Globus pallidus (tissue), 1 donor: ENCODE data around the gene SEC24A.
"Not testable (repeated sequence)": the region's sequence is repeated elsewhere in the genome, so short reads cannot be mapped to it uniquely, and the experiment has no call there.

Experiments used
- DNase-seq: peaks from one replicate; pipeline ENCODE4 v3.0.0-alpha.2; 2015; ENCODE audit warnings: low spot score

Gene SEC24A

DNA sequence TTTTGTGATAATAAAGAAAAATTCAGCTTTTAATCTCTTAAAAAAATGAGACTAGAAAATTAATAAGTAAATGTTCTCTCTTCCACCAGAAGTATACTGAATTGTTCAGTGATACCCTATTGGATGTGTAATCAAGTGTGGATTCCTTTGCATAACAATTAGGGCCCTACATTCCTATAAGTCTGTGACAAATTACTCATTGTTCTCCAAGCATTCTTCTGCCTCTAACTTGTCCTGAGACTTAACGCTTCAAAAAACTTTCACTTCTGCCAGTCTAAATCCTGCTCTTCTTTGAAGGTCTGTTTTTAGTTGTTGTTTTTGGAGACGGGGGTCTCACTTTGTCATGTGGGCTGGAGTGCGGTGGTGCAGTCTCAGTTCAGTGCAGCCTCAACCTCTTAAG is 100.8 kb downstream of the SEC24A start:
- no peak for DNase-seq

DNA sequence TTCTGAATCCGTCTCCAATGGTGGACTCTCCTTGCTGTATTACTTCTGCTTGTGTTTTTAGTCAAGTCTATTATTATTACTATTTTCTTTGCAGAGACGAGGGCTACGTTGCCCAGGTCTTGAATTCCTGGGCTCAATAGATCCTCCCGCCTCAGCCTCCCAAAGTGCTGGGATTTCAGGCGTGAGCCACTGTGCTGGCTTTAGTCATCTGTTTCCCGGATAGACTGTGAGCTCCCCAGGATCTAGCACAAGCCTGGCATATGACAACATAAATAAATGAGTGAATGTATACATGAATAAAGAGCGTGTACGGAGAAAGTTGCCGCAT is 109.6 kb downstream of the SEC24A start:
- no peak for DNase-seq

DNA sequence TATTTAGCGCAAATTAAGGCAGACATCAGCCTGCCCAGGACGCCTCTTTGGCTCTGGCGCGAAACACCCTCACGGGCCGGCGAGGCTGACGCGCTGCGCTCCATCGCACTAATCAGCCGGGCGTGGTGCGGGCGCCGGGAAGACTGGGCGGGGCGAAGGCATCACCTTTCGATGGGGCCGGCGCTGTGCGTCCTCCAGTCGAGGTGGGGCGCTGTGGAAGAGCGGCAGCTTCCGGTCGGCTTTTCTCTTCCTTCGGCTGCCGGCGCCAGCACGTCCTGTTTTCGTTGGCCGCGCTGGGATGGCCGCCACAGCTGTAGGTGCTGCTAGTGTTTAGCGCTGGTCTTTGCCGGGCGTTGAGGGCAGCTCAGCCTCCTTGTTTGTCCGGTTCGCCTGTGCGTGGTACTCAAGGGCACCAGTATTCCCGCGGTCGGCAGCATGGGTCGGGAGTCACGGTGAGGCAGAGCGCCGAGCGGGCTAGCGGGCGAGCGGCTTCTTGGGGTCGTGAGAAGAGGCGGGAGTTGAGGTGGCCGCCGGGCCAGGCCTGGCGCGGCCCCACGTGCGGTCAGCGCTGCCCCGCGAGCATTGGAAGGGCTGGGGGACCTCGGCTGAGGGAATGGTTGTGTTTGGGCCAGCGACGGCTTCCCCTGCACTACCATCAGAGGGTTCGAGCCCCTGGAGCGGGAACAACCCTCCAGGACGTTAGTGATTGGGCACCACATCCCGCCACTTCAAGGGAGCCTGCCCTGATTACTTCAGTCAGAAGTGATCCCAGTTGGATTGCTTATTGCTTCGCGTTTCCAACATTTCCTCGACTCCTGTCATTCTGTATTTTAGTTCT is 110.1 kb downstream of the SEC24A start, which contains the start of gene DDX46:
DDX46 (plus strand) TSS at position 276 of the 838 bp plus-strand sequence; CDS start at position 436, 160 bp downstream.
- peak; percentile 88 for DNase-seq

DNA sequence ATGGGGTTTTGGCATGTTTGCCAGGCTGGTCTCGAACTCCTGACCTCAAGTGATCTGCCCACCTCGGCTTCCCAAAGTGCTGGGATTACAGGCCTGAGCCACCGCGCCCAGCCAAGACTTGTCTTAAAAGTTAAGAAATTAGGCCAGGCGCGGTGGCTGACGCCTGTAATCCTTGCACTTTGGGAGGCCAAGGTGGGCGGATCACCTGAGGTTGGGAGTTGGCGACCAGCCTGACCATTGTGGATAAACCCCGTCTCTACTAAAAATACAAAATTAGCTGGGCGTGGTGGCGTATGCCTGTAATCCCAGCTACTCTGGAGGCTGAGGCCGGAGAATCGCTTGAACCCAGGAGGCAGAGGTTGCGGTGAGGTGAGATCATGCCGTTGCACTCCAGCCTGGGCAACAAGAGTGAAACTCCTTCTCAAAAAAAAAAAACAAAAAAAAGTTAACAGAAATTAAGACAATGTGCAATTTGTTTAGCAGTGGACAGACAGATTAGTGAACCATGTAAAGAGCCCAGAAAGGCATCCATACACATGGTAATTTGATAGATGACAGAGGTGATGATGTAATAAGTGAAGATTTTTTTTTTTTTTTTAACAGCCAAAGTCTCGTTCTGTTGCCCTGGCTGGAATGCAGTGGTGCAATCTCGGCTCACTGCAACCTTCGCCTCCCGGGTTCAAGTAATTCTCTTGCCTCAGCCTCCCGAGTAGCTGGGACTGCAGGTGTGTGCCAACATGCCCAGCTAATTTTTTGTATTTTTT is 119.1 kb downstream of the SEC24A start:
- DNase-seq = not testable (repeated sequence)

DNA sequence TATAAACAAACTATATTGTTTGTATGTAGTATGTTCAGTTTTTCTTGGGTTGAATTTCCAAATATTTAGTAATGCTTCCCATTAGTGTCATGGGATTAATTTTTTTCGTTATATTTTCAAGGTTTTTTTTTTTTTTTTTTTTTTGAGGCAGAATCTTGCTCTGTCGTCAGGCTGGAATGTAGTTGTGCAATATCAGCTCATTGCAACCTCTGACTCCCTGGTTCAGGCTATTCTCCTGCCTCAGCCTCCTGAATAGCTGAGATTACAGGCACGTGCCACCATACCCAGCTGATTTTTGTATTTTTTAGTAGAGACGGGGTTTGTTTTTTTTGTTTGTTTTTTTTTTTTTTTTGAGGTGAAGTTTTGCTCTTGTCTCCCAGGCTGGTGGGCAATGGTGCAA is 120.6 kb downstream of the SEC24A start:
- no peak for DNase-seq

DNA sequence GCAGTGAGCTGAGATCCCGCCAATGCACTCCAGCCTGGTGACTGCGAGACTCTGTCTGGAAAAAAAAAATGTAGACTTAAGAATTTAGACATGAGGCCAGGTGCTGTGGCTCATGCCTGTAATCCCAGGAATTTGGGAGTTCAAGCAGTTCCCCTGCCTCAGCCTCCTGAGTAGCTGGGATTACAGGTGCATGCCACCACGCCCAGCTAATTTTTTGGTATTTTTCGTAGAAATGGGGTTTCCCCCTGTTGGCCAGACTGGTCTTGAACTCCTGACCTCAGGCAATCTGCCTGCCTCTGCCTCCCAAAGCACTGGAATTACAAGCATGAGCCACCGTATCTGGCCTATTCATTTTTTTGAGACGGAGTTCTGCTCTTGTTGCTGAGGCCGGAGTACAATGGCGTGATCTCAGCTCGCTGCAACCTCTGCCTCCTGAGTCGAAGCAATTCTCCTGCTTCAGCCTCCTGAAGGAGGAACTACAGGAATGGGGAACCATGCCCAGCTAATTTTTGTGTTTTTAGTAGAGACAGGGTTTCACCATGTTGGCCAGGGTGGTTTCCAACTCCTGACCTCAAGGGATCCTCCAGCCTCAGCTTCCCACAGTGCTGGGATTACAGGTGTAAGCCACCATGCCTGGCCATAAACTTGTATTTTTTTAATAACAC is 124.0 kb downstream of the SEC24A start:
- DNase-seq = no peak

DNA sequence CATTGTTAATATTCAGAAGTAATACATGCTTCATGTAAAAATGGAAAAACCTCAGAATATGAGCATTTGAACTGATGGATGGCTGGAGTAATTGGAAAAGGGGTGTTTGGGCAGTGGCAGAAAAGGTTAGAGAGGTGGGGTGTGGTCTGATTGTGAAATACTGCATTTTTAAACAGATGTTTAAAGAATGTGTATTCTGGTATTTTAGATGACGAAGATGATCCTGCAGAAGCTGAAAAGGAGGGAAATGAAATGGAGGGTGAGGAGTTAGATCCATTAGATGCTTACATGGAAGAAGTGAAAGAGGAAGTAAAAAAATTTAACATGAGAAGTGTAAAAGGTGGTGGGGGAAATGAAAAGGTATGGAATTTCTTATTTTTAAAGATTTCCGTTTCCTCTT is 128.8 kb downstream of the SEC24A start:
- no peak for DNase-seq
